Measurements from ENCODE around the gene ABHD12. TPM values are rescaled to one million over a fixed set of nuclear protein-coding genes. Genes with fewer than 3 reads are reported as not detected.

The ABHD12 gene
- total and polyA plus RNA-seq, 2 donors (not counting 1 experiment from before 2014, with no cell fraction given) = 9.6 to 28.3 TPM

GRCh38 chr20:25275813-25276532, 114.7 kb downstream of the ABHD12 start:
- H3K9ac ChIP-seq (ENCODE audit: low read length) = no peak overlapping the region
- peaks cover 12 to 13% of the 10 kb centered on the region in 2 donors for H3K4me1 ChIP-seq (ENCODE audit: control insufficient read depth in 2 of 2, insufficient read depth in 2 of 2, low read length in 2 of 2)
- H3K9me3 ChIP-seq (ENCODE audit: control extremely low read depth in 1 of 3, control insufficient read depth in 2 of 3, insufficient read depth in 1 of 3, low read length in 2 of 3) = no peaks in the 10 kb centered on the region
- WGBS (ENCODE audit: insufficient coverage) = 99% methylated on average over 20 of the region's 20 CpGs
- H3K4me2 ChIP-seq (replicated peaks; ENCODE audit: low read depth, low read length, poor library complexity, severe bottlenecking) = no peak overlapping the region
- intact Hi-C loops (cut with micrococcal nuclease) = no loop called here
- Mint-ChIP-seq H3K27ac (no peak overlapping the region), H3K27me3 (no peaks in the 10 kb centered on the region), H3K4me1 (peaks cover 15% of the 10 kb centered on the region), H3K4me3 (no peak overlapping the region), H3K9me3 (ENCODE audit: insufficient read depth) (no peaks in the 10 kb centered on the region)
- no peaks in the 10 kb centered on the region for H3K27me3 ChIP-seq (replicated peaks in 1 of 4; ENCODE audit: control extremely low read depth in 1 of 4, control insufficient read depth in 3 of 4, insufficient read depth in 4 of 4, low read length in 3 of 4)
- ATAC-seq (ENCODE audit: low read depth) = no peak
- TF ChIP-seq EZH2 (IDR thresholded peaks at IDR 0.05; ENCODE audit: borderline replicate concordance, insufficient read depth, low read depth, low read length, poor library complexity, severe bottlenecking) = no peak
- TF ChIP-seq, protein P1, sequence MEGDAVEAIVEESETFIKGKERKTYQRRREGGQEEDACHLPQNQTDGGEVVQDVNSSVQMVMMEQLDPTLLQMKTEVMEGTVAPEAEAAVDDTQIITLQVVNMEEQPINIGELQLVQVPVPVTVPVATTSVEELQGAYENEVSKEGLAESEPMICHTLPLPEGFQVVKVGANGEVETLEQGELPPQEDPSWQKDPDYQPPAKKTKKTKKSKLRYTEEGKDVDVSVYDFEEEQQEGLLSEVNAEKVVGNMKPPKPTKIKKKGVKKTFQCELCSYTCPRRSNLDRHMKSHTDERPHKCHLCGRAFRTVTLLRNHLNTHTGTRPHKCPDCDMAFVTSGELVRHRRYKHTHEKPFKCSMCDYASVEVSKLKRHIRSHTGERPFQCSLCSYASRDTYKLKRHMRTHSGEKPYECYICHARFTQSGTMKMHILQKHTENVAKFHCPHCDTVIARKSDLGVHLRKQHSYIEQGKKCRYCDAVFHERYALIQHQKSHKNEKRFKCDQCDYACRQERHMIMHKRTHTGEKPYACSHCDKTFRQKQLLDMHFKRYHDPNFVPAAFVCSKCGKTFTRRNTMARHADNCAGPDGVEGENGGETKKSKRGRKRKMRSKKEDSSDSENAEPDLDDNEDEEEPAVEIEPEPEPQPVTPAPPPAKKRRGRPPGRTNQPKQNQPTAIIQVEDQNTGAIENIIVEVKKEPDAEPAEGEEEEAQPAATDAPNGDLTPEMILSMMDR (IDR thresholded peaks at IDR 0.05) = no peak
- ChIA-PET CTCF (no interaction called here), POLR2A (no interaction called here)
- no peak overlapping the region for H3K27ac ChIP-seq (ENCODE audit: low read length in 2 of 2)
- H4K20me1 ChIP-seq (ENCODE audit: control insufficient read depth, insufficient read depth, low read length, poor library complexity, severe bottlenecking) = no peaks in the 10 kb centered on the region
- no peaks in the 10 kb centered on the region for H3K79me2 ChIP-seq (ENCODE audit: control insufficient read depth, insufficient read depth, low read length)
- no peak overlapping the region for H2AFZ ChIP-seq (ENCODE audit: insufficient read depth, low read depth, low read length, poor library complexity, severe bottlenecking)
- DNase-seq = no peak
- peaks cover 0 to 47% of the 10 kb centered on the region in 2 experiments for H3K36me3 ChIP-seq (replicated peaks in 1 of 2; ENCODE audit: control extremely low read depth in 1 of 2, control insufficient read depth in 1 of 2, extremely low read depth in 1 of 2, insufficient read depth in 2 of 2, low read length in 1 of 2)
- no peak overlapping the region for H3K4me3 ChIP-seq (ENCODE audit: control extremely low read depth in 1 of 5, extremely low read depth in 1 of 5, insufficient read depth in 1 of 5, low read depth in 2 of 5, low read length in 4 of 5)
